Stimulated activated CD8-positive, alpha-beta memory T cell treated with anti-CD3 and anti-CD28 coated beads, Interleukin-4, amount 100 ng/mL, for 4 hours (primary cell): ENCODE results near the gene NUMA1.

Experiments
- DNase-seq, 2 donors: peaks; one replicate each; pipeline ENCODE4 v3.0.0-alpha.2; 2020; ENCODE audit warnings: low read depth in 2 of 2, low spot score in 1 of 2

NUMA1 gene

GRCh38 chr11:71977090-71977489 is 103.3 kb downstream of the NUMA1 start:
- DNase-seq: no peak

DNA sequence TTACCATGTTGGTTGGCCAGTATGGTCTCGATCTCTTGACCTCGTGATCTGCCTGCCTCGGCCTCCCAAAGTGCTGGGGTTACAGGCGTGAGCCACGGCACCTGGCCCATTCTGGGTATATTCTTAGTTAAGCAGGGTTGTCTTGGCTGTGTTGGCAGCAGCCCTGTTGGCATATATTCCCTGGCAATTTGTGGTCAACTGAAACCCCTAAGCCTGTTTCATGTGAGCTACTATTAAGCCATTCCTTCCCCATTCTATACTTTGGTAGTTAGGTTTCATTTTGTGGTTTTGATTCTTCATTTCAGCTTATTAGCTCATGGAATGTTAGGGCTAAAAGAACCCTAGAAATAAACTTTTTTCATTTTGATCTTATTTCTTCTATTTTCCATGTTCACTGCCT is 103.8 kb downstream of the NUMA1 start:
- no peak for DNase-seq

DNA sequence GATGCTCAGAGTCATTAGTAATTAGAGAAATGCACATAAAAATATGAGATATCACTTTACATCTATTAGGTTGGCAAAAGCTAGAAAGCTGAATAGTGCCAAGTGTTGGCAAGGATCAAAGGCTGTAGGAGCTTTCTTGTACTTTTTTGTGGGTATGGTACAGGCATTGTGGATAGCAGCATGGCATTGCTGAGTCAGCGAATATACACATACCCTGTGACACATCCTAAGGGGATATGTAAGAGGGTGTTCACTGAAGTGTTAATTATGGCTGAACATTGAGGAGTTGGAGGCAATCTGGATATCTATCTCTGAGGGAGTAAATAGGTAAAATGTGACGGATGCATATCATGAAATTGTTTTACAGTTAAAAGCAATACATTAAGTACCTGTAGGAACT is 108.7 kb downstream of the NUMA1 start:
- DNase-seq: no peak

GRCh38 chr11:71964641-71965040 is 115.7 kb downstream of the NUMA1 start:
- DNase-seq: no peak

GRCh38 chr11:71963468-71963867 is 116.9 kb downstream of the NUMA1 start:
- no peak for DNase-seq

- DNase-seq: no peak
These were observed 117.8 kb downstream of the NUMA1 start for GRCh38 chr11:71962428-71963038.

DNA sequence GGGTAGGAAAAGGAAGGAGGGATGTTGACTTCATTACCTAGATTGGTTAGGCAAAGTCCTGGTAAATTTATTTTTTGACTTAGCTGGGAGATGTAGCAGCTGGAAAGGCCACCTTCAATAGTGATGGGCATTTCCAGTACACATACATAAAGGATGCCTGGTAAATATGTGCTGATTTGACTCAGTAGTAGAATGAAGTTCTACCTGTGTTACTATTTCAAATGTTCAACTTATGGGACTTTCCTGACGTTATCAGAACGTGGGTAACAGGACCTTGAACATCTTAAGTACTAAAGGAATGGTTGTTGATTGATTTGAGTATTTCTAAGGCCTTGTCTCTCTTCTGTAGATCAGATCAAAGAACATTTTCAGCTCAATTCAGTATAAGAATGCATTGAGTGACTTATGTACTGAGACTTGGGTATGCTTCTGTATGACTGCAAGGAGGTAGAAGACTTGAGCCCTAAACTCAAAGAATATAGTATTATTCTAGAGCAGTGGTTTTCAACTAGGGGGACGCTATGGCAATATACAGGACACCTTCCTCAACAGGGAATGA is 124.4 kb downstream of the NUMA1 start:
- no peak for DNase-seq
